Stimulated activated CD8-positive, alpha-beta memory T cell treated with anti-CD3 and anti-CD28 coated beads, Interleukin-4, amount 100 ng/mL, for 4 hours (primary cell): ENCODE data around the gene RHCG.

ENCODE experiments used
- DNase-seq, 2 donors: peaks; one replicate each; pipeline ENCODE4 v3.0.0-alpha.2; 2020; ENCODE audit warnings: low read depth in 2 of 2, low spot score in 1 of 2

The RHCG gene

GRCh38 chr15:89496155-89497098, at the start of gene RHCG:
Gene RHCG (minus strand): TSS chr15:89496583. CDS start chr15:89496544, 39 bp downstream.
- no peak for DNase-seq

DNA sequence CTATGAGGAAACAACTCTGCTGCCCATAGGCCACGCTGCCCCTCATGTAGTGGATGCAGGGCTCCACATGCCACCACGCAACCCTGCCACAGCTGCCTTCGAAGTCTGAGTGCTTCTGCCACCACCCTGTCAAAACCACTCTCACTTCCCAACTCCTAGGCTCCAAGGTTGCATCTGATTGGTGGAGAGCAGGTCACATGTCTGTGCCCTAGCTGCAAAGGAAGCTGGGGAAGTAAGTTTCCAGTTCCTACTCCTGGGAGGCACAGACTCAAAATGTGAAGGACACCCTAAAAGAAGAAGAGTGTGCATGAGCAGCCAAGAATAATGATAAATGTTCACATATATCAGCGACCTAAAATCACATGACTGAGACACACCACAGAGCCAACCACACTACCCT, 47.0 kb upstream of the RHCG start:
- no peak for DNase-seq

DNA sequence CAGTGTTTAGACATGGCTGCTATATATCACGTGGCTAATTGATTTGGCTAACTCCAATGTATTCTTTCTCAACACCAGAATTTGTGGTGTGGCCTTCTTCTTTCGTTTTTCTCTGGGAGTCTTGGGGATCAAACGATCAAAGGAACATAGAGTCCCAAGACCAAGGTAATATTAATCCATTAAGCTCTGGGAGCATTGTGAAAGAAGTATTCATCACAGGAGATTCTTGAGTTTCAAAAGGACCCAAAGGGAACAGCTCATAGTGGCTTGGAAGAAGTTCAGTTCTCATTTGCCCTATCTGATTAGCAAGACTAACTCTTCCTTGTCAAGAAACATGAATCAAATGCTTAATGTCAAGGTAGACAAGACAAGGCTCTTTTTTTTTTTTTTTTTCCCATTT, 46.0 kb upstream of the RHCG start:
- no peak for DNase-seq

DNA sequence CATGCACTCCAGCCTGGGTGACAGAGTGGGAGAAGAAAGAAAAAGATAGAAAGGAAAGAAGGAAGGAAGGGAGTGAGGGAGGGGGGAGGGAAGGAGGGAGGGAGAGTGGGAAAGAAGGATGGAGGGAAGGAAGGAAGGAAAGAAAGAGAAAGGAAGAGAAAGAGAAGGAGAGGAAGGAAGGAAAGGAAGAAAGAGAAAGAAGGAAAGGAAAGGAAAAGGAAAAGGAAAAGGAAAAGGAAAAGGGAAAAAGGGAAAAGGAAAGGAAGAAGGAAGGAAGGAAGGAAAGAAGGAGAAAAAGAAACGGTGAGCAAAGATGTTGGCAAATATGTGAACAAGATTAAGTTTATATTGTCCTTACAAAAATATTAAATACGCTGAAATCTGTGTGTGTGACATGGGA, 42.6 kb upstream of the RHCG start:
- no peak for DNase-seq

DNA sequence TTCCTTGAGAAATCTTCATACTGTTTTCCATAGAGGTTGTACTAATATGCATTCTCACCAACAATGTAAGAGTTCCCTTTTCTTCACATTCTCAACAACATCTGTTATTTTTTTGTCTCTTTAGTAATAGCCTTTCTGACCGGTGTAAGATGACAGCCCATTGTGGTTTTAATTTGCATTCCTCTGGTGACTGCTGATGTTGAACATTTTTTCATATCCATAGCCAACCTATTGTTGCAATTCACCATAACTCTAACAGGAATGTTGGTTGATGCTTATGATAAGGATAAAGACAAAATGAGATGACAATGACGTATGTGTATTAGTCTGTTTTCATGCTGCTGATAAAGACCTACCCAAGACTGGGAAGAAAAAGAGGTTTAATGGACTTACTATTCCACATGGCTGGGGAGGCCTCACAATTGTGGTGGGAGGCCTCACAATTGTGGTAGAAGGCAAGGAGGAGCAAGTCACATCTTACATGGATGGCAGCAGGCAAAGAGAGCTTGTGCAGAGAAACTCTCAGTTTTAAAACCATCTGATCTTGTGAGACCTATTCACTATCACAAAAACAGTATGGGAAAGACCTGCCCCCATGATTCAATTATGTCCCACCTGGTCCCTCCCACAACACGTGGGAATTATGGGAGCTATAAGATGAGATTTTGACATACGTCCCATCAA, 37.6 kb upstream of the RHCG start:
- DNase-seq = no peak

GRCh38 chr15:89531796-89532537, 35.6 kb upstream of the RHCG start:
- no peak for DNase-seq

DNA sequence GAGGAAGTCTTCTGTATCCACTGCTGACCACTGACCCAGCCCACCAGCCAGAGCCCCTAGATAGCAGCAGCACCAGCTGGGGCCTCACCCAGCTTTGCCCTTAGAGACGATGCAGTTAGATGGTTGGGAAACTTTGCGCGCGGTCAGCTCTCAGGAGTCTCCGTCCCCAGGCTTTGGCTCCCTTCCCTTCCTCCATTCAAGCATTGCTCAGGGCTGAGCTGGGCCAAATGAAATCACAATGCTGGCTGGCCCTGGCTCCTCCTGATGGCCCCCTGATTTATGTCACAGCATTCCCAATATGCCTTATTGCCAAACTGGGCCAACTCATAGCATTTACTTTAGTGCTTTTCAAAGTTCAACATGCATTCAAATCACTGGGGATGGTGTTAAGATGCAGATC, 34.6 kb upstream of the RHCG start:
- no peak for DNase-seq

GRCh38 chr15:89528757-89529352, 32.5 kb upstream of the RHCG start:
- DNase-seq = no peak

GRCh38 chr15:89526601-89527441, 30.4 kb upstream of the RHCG start:
- no peak for DNase-seq

GRCh38 chr15:89526181-89526580, 29.8 kb upstream of the RHCG start:
- no peak for DNase-seq

GRCh38 chr15:89524184-89524583, 27.8 kb upstream of the RHCG start:
- no peak for DNase-seq

GRCh38 chr15:89523101-89523500, 26.7 kb upstream of the RHCG start:
- no peak for DNase-seq

DNA sequence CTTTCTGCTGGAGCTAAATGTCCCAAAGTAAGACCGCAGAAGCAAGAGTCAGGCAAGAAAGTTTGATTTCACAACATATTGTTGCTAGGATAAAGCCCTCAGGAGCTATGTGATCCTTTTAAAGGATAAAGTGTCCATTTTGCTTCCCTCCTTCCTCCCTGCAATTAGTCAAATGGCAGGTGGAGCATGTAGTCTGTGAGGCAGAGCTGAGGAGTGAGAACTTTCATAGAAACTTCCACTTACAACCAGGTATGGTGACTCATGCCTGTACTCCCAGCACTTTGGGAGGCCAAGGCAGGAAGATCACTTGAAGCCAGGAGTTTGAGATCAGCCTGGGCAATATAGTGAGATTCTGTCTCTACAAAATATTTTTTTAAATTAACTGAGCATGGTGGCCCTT, 25.2 kb upstream of the RHCG start:
- no peak for DNase-seq

- DNase-seq = no peak
Measured at GRCh38 chr15:89515477-89515876, 19.1 kb upstream of the RHCG start.

- no peak for DNase-seq
Measured at GRCh38 chr15:89514596-89515406, 18.4 kb upstream of the RHCG start.

DNA sequence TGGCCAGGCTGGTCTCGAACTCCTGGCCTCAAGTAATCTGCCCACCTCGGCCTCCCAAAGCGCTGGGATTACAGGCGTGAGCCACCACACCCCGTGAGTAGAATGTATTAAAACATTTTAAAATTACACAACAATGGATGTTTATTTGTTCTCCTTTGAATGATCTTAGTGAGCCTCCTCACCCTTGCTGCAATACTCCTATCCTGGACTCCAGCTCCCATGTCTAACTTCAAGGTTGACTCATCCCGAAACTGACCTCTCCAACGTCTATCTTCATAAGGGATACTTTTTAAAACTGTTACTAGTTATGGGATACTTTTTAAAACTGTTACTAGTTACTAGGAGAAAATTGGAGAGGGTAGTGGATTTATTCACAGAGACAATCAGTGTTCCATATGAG, 17.8 kb upstream of the RHCG start:
- DNase-seq = no peak

DNA sequence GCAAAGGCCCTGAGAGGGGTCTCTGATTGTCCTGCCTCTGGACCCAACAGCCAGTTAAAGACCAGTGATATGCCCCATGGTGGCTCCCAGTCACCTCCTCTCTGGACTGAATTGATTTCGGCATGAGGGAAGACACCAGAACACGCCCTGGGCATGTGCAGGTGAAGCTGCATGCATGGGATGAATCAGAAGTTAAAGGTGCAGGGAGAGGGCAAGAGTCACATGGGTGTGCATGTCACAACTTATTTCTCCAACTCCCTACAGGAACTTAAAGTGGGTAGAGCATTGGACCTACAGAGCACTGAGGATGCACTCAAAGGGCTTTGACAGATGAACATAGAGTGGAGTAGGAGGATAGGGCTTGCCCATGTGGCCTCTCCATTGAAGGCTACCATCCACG, 16.9 kb upstream of the RHCG start:
- no peak for DNase-seq

- no peak for DNase-seq
Measured at GRCh38 chr15:89512631-89513030, 16.2 kb upstream of the RHCG start.

DNA sequence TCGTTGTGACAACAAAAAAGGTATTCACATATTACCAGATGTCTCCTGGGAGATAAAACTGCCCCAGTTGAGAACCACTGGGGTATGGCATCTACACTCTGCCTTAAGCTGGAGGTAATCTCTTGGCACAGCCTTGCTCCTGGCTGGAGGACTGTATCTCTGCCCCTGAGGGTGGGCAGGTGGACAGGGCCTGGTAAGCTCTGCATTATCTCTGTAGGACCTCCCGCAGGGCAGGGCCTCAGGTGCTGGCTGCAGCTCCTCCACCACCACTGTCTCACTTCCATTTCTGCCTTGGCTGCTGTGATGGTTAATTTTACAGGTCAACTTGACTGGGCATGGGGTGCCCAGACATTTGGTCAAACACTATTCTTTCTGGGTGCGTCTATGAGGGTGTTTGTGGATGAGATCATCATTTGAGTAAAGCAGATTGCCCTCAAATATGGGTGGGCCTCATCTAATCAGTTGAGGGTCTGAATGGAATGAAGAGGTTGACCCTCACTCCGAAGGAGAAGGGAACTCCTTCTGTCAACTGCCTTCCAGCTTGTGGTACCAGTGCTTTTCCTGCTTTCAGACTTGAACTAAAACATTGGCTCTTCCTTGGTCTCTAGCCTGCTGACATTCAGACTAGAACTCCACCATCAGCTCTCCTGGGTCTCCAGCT, 9.8 kb upstream of the RHCG start:
- DNase-seq = no peak
